Keratinocyte (primary cell): ENCODE results near the gene TMCC1. TPM values are rescaled to one million over a fixed set of nuclear protein-coding genes. Genes with fewer than 3 reads are reported as not detected.
"Not testable (repeated sequence)": the region's sequence is repeated elsewhere in the genome, so short reads cannot be mapped to it uniquely, and the experiment has no call there.

Experiments used
- DNase-seq: peaks from one replicate; pipeline ENCODE4 v3.0.0-alpha.2; 2011; ENCODE audit warnings: low read depth, missing footprints, low spot score
- FAIRE-seq: peaks from 2 replicates; lab custom pipeline; 2011; peaks lifted over from hg19 to GRCh38; lab: Jason Lieb, UNC
- H2AFZ ChIP-seq: 2 replicates; pipeline ENCODE4 v1.6.0; 2012; ENCODE audit warnings: low read length, control low read depth, inconsistent platforms; ENCODE audit not compliant: control insufficient read depth
- H3K27ac ChIP-seq: 2 replicates; pipeline ENCODE4 v1.5.1; 2011; ENCODE audit warnings: low read length; ENCODE audit not compliant: control insufficient read depth, insufficient read depth
- H3K27me3 ChIP-seq: 3 replicates; pipeline ENCODE4 v1.6.0; 2011; ENCODE audit warnings: low read length; ENCODE audit not compliant: control insufficient read depth, insufficient read depth; ENCODE audit errors: extremely low read depth
- H3K36me3 ChIP-seq, 2 experiments: 2 replicates in 1 of 2; 3 replicates in 1 of 2; pipeline ENCODE4 v1.5.1; 2011; ENCODE audit warnings: low read length in 2 of 2, mild to moderate bottlenecking in 1 of 2; ENCODE audit not compliant: control insufficient read depth in 2 of 2, insufficient read depth in 2 of 2; ENCODE audit errors: extremely low read depth in 1 of 2
- H3K4me1 ChIP-seq: 3 replicates; pipeline ENCODE4 v1.5.1; 2011; ENCODE audit warnings: low read length; ENCODE audit not compliant: control insufficient read depth, insufficient read depth; ENCODE audit errors: extremely low read depth
- H3K4me2 ChIP-seq: 3 replicates; pipeline ENCODE4 v1.6.0; 2011; ENCODE audit warnings: low read depth, low read length; ENCODE audit not compliant: control insufficient read depth, insufficient read depth; ENCODE audit errors: extremely low read depth
- H3K4me3 ChIP-seq, 3 experiments: fragments of 200-600 bp in 1 of 3; sonication (generic) in 1 of 3; 2 replicates in 2 of 3; 3 replicates in 1 of 3; pipeline ENCODE4 v1.5.1; 2011 to 2016; ENCODE audit warnings: low read length in 3 of 3, mild to moderate bottlenecking in 3 of 3, control low read depth in 2 of 3, inconsistent platforms in 1 of 3, low read depth in 1 of 3, mixed read lengths in 1 of 3, mixed run types in 1 of 3, moderate library complexity in 1 of 3; ENCODE audit not compliant: control insufficient read depth in 2 of 3, insufficient read depth in 2 of 3; ENCODE audit errors: extremely low read depth in 1 of 3
- H3K79me2 ChIP-seq: 2 replicates; pipeline ENCODE4 v1.6.0; 2012; ENCODE audit warnings: low read length; ENCODE audit not compliant: control insufficient read depth, insufficient read depth
- H3K9ac ChIP-seq: 3 replicates; pipeline ENCODE4 v1.6.0; 2011; ENCODE audit warnings: low read length; ENCODE audit not compliant: control insufficient read depth, insufficient read depth; ENCODE audit errors: extremely low read depth
- H3K9me1 ChIP-seq: 3 replicates; pipeline ENCODE4 v1.6.0; 2011; ENCODE audit warnings: low read length; ENCODE audit not compliant: control insufficient read depth, insufficient read depth; ENCODE audit errors: extremely low read depth
- H3K9me3 ChIP-seq: 2 replicates; pipeline ENCODE4 v1.5.1; 2012; ENCODE audit warnings: low read depth, low read length; ENCODE audit not compliant: control insufficient read depth
- H4K20me1 ChIP-seq: 3 replicates; pipeline ENCODE4 v1.6.0; 2011; ENCODE audit warnings: low read length; ENCODE audit not compliant: control insufficient read depth, insufficient read depth; ENCODE audit errors: extremely low read depth
- EZH2 ChIP-seq: IDR thresholded peaks from one replicate; pipeline ENCODE4 v1.6.1; 2012; ENCODE audit warnings: inconsistent platforms, mild to moderate bottlenecking, low read length, moderate library complexity
- dilution Hi-C: fragments of 300-500 bp; cut with MboI; formaldehyde crosslinking; loops from one replicate; pipeline ENCODE4 v1.7.0; 2020; ENCODE audit warnings: low sequenced_read_pairs; ENCODE audit not compliant: extremely low pct_ligation_motif_present
- polyA plus RNA-seq, 5 experiments: library from polyadenylated mRNA; depleted of rRNA in 3 of 5; stranded (reverse) in 3 of 5; stranded (forward) in 1 of 5; unstranded in 1 of 5; fragments of >200 nt; gene quantifications; 1 replicate in 1 of 5; 2 replicates in 3 of 5; 3 replicates in 1 of 5; pipeline versions ENCODE4 v1.2.1 to v1.2.3, GENCODE V29; 2011 to 2012; ENCODE audit warnings: missing spikeins in 2 of 5, low read depth in 1 of 5, low replicate concordance in 1 of 5
- TF ChIP-seq, protein P1 (sequence below), 3 experiments: IDR thresholded peaks in 1 of 3; conservative IDR thresholded peaks in 1 of 3; optimal IDR thresholded peaks in 1 of 3; 2 replicates in 2 of 3; 3 replicates in 1 of 3; pipeline versions ENCODE3 to v1.5.1; 2011; ENCODE audit warnings: low read length in 3 of 3, mild to moderate bottlenecking in 3 of 3, moderate library complexity in 2 of 3, control low read depth in 1 of 3, inconsistent platforms in 1 of 3; ENCODE audit not compliant: insufficient read depth in 2 of 3; ENCODE audit errors: extremely low read depth in 1 of 3

TMCC1 gene
- polyA plus RNA-seq, 1 donor (not counting 4 experiments of a cell fraction or from before 2014, with no cell fraction given) = 27.7 TPM

DNA sequence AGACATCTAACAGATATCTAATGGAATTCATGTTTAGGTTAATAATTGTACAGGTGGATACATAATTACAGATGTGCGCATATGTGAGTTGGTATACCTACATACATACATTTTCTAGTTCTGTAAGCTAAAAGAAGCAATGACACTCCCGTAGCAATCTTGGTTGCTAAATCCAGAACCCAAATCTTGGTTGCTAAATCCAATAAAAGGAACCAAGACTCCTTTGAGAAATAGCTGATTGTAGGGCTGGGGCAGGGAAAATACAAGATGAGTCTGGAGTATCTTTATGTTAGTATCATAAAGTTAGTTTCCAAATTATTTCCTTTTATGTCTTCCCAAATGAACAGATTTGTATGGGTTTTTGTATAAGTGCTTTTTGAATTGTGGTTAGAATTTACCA, 135.2 kb downstream of the TMCC1 start:
- H3K4me1 ChIP-seq = no peaks in the 10 kb centered on the region
- dilution Hi-C loops = no loop called here
- no peaks in the 10 kb centered on the region for H3K9me1 ChIP-seq
- no peak overlapping the region for H3K9ac ChIP-seq
- H3K27me3 ChIP-seq = no peaks in the 10 kb centered on the region
- H3K79me2 ChIP-seq = peaks cover 78% of the 10 kb centered on the region
- no peak overlapping the region for H3K27ac ChIP-seq
- no peaks in the 10 kb centered on the region for H3K36me3 ChIP-seq
- H2AFZ ChIP-seq = no peak overlapping the region
- no peak for DNase-seq
- no peak overlapping the region for H3K4me3 ChIP-seq
- H4K20me1 ChIP-seq = no peaks in the 10 kb centered on the region
- FAIRE-seq = no peak
- TF ChIP-seq, protein P1, sequence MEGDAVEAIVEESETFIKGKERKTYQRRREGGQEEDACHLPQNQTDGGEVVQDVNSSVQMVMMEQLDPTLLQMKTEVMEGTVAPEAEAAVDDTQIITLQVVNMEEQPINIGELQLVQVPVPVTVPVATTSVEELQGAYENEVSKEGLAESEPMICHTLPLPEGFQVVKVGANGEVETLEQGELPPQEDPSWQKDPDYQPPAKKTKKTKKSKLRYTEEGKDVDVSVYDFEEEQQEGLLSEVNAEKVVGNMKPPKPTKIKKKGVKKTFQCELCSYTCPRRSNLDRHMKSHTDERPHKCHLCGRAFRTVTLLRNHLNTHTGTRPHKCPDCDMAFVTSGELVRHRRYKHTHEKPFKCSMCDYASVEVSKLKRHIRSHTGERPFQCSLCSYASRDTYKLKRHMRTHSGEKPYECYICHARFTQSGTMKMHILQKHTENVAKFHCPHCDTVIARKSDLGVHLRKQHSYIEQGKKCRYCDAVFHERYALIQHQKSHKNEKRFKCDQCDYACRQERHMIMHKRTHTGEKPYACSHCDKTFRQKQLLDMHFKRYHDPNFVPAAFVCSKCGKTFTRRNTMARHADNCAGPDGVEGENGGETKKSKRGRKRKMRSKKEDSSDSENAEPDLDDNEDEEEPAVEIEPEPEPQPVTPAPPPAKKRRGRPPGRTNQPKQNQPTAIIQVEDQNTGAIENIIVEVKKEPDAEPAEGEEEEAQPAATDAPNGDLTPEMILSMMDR (optimal IDR thresholded peaks at IDR 0.05 in 1 of 3, IDR thresholded peaks at IDR 0.05 in 1 of 3, conservative IDR thresholded peaks at IDR 0.05 in 1 of 3; ENCODE audit: extremely low read depth in 1 of 3, insufficient read depth in 2 of 3, low read length in 3 of 3) = no peak
- TF ChIP-seq EZH2 = no peak
- H3K4me2 ChIP-seq = no peak overlapping the region
- H3K9me3 ChIP-seq = no peaks in the 10 kb centered on the region

DNA sequence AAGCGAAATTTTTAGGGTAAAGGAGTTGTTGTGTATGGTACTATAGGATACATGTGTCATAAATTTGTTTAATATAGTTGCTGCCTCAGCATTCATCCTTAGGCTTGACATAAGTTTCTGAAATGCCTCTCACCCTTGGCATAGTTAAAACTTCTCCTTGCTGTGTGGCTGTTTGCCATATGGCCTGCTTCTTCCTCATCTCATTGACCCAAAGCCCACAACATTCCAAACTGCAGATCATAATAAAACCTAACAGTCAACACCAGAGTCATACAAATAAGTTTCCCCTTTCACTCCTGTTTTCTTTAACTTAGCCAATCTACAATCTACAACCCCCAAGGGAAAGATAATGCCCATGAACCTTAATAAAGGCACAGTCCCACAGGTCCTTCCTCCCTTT, 136.6 kb downstream of the TMCC1 start:
- FAIRE-seq (no peak), DNase-seq (no peak)
- H3K27ac ChIP-seq = no peak overlapping the region
- peaks cover 3% of the 10 kb centered on the region for H3K4me1 ChIP-seq
- H3K27me3 ChIP-seq = no peaks in the 10 kb centered on the region
- peaks cover 2% of the 10 kb centered on the region for H3K9me3 ChIP-seq
- no peak overlapping the region for H3K4me2 ChIP-seq
- no peak for TF ChIP-seq EZH2
- TF ChIP-seq, protein P1 (optimal IDR thresholded peaks at IDR 0.05 in 1 of 3, IDR thresholded peaks at IDR 0.05 in 1 of 3, conservative IDR thresholded peaks at IDR 0.05 in 1 of 3; ENCODE audit: extremely low read depth in 1 of 3, insufficient read depth in 2 of 3, low read length in 3 of 3) = no peak
- no peaks in the 10 kb centered on the region for H3K9me1 ChIP-seq
- no peaks in the 10 kb centered on the region for H3K36me3 ChIP-seq
- dilution Hi-C loops = no loop called here
- H4K20me1 ChIP-seq = no peaks in the 10 kb centered on the region
- H3K4me3 ChIP-seq = no peak overlapping the region
- no peak overlapping the region for H2AFZ ChIP-seq
- peaks cover 84% of the 10 kb centered on the region for H3K79me2 ChIP-seq
- no peak overlapping the region for H3K9ac ChIP-seq

DNA sequence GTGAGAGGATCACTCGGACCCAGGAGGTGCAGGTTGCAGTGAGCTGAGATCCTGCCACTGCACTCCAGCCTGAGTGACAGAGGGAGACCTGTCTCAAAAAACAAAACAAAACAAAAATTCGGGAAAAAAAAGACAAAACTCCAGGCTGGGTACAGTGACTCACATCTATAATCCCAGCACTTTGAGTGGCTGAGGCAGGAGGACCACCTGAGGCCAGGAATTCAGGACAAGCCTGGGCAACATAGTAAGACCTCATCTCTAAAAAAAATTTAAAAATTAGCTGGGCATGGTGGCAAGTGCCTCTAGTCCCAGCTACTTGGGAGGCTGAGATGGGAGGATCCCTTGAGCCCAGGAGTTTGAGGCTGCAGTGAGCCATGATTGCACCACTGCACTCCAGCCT, 142.4 kb downstream of the TMCC1 start:
- FAIRE-seq, DNase-seq, dilution Hi-C loops, H2AFZ ChIP-seq, H3K9me1 ChIP-seq, H3K27me3 ChIP-seq, H3K27ac ChIP-seq, H3K4me2 ChIP-seq, H3K36me3 ChIP-seq, H3K9ac ChIP-seq, H3K4me3 ChIP-seq, H3K9me3 ChIP-seq, H4K20me1 ChIP-seq: not testable (repeated sequence)
- Histone ChIP-seq H3K79me2 (peaks cover 84% of the 10 kb centered on the region), H3K4me1 (peaks cover 14% of the 10 kb centered on the region)
